Measurements from ENCODE around the gene DDX49.

DDX49 gene

DNA sequence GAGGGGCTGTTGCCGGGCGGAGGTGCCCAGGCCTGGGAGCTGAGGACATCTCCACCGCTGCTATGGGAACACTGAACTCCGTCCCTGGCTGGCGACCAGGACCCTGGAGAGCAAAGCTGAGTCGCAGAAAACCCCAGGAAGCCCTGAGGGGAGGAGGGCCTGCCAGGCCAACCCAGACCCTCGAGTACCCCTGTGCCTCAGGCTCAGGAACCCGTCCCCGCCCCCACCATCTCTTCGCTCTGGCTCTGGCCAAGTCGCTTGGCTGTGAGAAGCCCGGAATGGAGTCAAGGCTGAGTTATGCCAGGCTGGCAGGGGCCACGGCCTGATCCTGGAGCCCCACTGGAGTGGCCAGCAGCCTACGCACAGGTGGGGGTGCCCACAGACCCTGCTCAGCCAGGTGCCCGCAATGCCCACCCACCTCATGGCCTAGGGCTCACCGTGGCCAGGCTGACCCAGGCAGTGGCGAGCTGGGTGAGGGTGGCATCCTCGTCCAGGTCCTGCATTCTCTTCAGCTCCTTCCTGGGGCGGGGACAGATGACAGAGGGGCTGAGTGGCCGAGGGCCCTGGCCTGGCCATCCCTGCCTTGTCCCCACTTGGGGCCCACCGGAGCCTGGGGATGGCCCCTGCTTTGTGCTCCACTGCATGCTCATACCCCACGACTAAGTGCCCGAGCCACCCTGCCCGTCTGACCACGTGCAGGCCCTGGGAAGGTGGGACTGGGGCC lies 15.0 kb upstream of the DDX49 start:
- POLR2A ChIA-PET (ENCODE audit: low non-redundant PET) = no interaction called here
- H3K27ac ChIP-seq = peak overlapping the region; percentile 9
- no peak for DNase-seq (ENCODE audit: low spot score)
- TF ChIP-seq, protein P1, sequence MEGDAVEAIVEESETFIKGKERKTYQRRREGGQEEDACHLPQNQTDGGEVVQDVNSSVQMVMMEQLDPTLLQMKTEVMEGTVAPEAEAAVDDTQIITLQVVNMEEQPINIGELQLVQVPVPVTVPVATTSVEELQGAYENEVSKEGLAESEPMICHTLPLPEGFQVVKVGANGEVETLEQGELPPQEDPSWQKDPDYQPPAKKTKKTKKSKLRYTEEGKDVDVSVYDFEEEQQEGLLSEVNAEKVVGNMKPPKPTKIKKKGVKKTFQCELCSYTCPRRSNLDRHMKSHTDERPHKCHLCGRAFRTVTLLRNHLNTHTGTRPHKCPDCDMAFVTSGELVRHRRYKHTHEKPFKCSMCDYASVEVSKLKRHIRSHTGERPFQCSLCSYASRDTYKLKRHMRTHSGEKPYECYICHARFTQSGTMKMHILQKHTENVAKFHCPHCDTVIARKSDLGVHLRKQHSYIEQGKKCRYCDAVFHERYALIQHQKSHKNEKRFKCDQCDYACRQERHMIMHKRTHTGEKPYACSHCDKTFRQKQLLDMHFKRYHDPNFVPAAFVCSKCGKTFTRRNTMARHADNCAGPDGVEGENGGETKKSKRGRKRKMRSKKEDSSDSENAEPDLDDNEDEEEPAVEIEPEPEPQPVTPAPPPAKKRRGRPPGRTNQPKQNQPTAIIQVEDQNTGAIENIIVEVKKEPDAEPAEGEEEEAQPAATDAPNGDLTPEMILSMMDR (conservative IDR thresholded peaks at IDR 0.05; ENCODE audit: low read depth) = no peak
- CTCF ChIA-PET = no interaction called here

DNA sequence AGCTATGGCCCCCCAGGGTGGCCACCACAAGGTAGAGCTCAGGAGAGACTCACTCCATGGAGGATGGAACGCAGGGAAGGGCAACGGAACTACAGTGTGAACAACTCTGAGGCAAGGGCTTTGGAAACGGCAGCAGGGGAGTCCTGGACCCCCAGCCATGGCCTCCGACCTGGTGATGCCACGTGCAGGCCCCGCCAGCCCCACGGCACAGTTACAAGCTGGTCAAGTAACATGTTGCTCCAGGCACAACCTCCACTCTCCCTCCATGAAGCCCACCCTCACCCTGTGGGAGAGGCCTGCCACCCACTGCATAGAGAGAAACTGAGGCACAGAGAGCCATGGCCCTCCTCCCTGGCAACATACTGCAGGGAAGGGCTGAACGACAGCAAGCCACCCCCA lies 14.5 kb upstream of the DDX49 start:
- TF ChIP-seq, protein P1 (conservative IDR thresholded peaks at IDR 0.05; ENCODE audit: low read depth) = no peak
- CTCF ChIA-PET = no interaction called here
- POLR2A ChIA-PET (ENCODE audit: low non-redundant PET) = no interaction called here
- peak overlapping the region; percentile 23; the same call in 1 of the 2 replicates for H3K27ac ChIP-seq
- DNase-seq (ENCODE audit: low spot score) = no peak

DNA sequence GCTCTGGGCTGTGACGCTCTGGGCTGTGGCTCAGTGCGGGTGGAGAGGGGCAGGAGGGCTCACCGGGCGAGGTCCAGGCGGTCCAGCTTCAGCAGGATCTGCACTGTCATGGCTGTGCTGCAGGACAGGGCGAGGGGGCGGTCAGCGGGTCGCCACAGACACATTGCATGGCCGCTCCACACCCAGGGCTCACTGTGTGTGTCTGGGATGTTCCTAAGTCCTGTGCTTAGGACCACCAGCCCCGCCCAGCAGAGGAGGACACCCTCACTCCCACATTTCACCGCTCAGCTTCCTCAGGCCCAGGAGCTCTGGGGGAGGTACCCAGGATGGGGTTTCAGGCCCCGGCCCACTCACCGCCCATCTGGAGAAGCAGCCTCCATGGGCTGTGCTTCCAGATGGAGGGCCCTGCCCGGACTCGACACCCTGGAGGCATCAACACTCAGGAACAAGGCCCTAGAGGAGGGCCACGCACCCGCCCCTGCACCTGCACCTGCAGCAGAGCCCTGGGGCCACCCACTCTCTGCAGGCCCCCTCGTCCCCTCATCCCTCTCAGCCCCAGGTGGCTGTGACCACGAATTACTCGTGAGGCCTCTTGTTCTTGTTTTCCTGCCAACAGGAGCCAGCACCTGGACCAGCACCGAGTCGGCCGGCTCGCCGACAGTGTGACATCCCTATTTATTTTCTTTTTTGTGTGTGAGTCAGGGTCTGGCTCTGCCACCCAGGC lies 13.8 kb upstream of the DDX49 start:
- H3K27ac ChIP-seq = peak overlapping the region; percentile 23
- TF ChIP-seq, protein P1 (conservative IDR thresholded peaks at IDR 0.05; ENCODE audit: low read depth) = no peak
- POLR2A ChIA-PET (ENCODE audit: low non-redundant PET) = no interaction called here
- no peak for DNase-seq (ENCODE audit: low spot score)
- CTCF ChIA-PET = no interaction called here

DNA sequence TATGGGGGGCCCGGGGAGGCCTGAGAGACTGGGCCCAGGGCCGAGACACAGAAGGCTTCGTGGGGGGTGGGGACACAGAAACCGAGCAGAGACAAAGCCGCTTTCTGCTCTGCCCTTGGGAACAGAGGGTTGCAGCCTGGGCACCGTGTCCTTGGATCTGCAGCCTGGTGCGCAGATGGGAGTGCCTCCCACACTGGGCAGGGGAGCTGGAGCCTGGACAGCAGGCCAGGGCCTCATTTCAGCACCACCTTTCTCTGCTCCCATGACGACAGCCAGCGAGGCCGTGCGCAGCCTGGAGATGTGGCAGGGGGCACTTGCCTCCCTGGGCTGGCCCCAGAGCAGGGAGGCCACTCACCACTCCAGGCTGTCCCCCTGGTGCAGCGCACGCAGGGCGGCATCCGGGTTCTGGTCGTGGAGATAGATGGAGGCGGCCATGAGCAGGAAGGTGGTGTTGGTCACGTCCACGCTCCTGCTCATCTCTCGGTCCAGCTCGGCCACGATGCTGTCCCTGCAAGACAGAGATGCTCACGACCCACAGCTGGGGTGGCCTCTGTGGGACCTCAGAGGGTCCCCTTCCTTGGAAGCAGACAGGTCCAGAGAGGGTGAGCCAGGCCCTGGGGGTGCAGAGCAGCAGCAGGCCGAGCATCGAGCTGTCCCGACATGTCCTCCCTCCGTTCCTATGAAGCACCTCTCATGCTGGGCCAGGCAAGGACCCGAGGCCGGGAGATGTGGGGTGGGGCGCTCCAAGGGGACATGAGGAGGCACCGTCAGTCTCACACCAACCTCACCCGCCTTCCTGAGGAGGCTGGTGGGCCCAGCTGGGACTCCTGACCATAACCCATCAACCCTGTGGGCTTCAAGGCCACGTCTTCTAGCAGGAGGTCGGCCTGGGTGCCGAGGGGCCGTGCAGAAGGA lies 12.7 kb upstream of the DDX49 start:
- TF ChIP-seq, protein P1 (conservative IDR thresholded peaks at IDR 0.05; ENCODE audit: low read depth) = no peak
- DNase-seq (ENCODE audit: low spot score) = no peak
- ChIA-PET POLR2A (ENCODE audit: low non-redundant PET) (no interaction called here), CTCF (interaction anchor here (0.6 to 0.7 kb wide), 2 partner anchors 25 to 32 kb away, joined by 3 to 5 read pairs; no protein-coding TSS in a partner anchor)
- peak overlapping the region; percentile 23 for H3K27ac ChIP-seq

DNA sequence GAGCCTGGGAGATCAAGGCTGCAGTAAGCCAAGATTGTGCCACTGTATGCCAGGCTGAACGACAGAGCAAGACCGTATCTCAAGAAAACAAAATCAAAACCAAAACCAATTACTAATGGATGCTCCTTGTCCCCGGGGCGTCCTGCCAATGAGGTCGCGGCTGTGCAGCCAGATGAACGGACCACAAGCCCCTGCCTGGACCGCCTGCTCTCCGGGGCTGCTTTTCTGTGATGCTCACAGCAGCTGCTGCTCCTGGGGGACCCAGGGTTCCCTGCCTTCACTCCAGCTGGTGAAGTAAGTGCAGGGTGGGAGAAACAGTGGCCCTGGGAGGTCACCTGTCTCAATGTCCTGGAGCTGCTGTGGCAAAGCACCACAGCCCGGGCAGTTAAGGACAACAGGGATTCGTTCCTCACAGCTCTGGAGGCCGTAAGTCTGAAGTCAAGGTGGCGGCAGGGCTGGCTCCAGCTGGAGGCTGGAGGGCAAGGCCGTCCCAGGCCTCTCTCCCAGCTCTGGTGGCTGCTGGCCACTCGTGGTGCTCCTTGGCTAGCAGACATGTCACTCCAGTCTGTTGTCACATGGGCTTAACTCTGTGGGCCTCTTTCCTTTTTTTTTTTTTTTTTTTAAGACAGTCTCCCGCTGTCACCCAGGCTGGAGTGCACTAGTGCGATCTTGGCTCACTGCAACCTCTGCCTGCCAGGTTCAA lies 10.4 kb upstream of the DDX49 start:
- ChIA-PET CTCF (interaction anchor here (0.6 to 0.7 kb wide), 2 partner anchors 128 to 453 kb away, joined by 3 to 4 read pairs; no protein-coding TSS in a partner anchor), POLR2A (ENCODE audit: low non-redundant PET) (no interaction called here)
- peak overlapping the region; percentile 29; the same call in 1 of the 2 replicates for H3K27ac ChIP-seq
- no peak for DNase-seq (ENCODE audit: low spot score)
- TF ChIP-seq, protein P1 (conservative IDR thresholded peaks at IDR 0.05; ENCODE audit: low read depth) = no peak

All from RWPE1 (cell line).